Camera-type eye (tissue), 1 donor: ENCODE results near the gene NSD2. TPM values are rescaled to one million over a fixed set of nuclear protein-coding genes. Genes with fewer than 3 reads are reported as not detected.

ENCODE experiments used
- total RNA-seq: library from RNA; depleted of rRNA; stranded (reverse); fragments of >200 nt; gene quantifications from one replicate; pipeline ENCODE4 v1.2.3, GENCODE V29; 2014

The NSD2 gene
- total RNA-seq, result 121 TPM

GRCh38 chr4:1870578-1871443 is at the start of gene NSD2:
Gene NSD2, plus strand, starts transcription at chr4:1871393. Its CDS starts 29,262 bp downstream, at chr4:1900655.

GRCh38 chr4:1856071-1856942 is 14.9 kb upstream of the NSD2 start, which contains the start of gene LETM1:
Gene LETM1, minus strand, starts transcription at chr4:1856156. Its CDS starts 206 bp downstream, at chr4:1855950.

GRCh38 chr4:2008921-2009650 is 137.9 kb downstream of the NSD2 start, which contains the start of gene NELFA:
Gene NELFA, minus strand, starts transcription at chr4:2008974. Its CDS starts 15 bp downstream, at chr4:2008959.

Other genes starting within 250 kb of the NSD2 start
- 4.1 TPM for gene FAM53A, start 187.1 kb upstream of the NSD2 start, total RNA-seq
- gene SLBP, start 159.1 kb upstream of the NSD2 start, total RNA-seq, result 35.4 TPM
- 26.9 TPM for gene TMEM129, start 150.1 kb upstream of the NSD2 start, total RNA-seq
- 17.2 TPM for gene TACC3, start 149.9 kb upstream of the NSD2 start, total RNA-seq
- 30.0 TPM for gene FGFR3, start 78.1 kb upstream of the NSD2 start, total RNA-seq
- 36.3 TPM for gene LETM1, start 15.2 kb upstream of the NSD2 start, total RNA-seq
- gene NELFA, start 137.6 kb downstream of the NSD2 start, total RNA-seq, result 41.3 TPM
- 3.5 TPM for gene NAT8L, start 187.9 kb downstream of the NSD2 start, total RNA-seq